Hepatocyte (in vitro differentiated cells): ENCODE data around the gene GDF11. TPM values are rescaled to one million over a fixed set of nuclear protein-coding genes. Genes with fewer than 3 reads are reported as not detected.
A peak's percentile ranks its signal among the peaks of the same experiment; 100 is the strongest.

Experiments
- DNase-seq: peaks from one replicate; pipeline ENCODE4 v3.0.0-alpha.2; 2016; ENCODE audit warnings: low spot score
- H2AFZ ChIP-seq: fragments of 200-600 bp; sonication (generic); 2 replicates; pipeline ENCODE4 v1.6.0; 2016; ENCODE audit warnings: antibody characterized with exemption, mild to moderate bottlenecking
- H3K27ac ChIP-seq: fragments of 200-600 bp; sonication (generic); 2 replicates; pipeline ENCODE4 v1.5.1; 2016; ENCODE audit warnings: mild to moderate bottlenecking
- H3K27me3 ChIP-seq: fragments of 200-600 bp; sonication (generic); 2 replicates; pipeline ENCODE4 v1.6.1; 2016
- H3K36me3 ChIP-seq: fragments of 200-600 bp; sonication (generic); replicated peaks from 2 replicates; pipeline ENCODE4 v1.5.1; 2016; ENCODE audit warnings: low read depth; ENCODE audit not compliant: insufficient read depth
- H3K4me1 ChIP-seq: fragments of 200-600 bp; sonication (generic); 2 replicates; pipeline ENCODE4 v1.5.1; 2016; ENCODE audit warnings: mild to moderate bottlenecking, moderate library complexity; ENCODE audit not compliant: insufficient read depth
- H3K4me2 ChIP-seq: fragments of 200-600 bp; sonication (generic); 2 replicates; pipeline ENCODE4 v1.6.0; 2016
- H3K4me3 ChIP-seq: fragments of 200-600 bp; sonication (generic); 2 replicates; pipeline ENCODE4 v1.5.1; 2016; ENCODE audit warnings: mild to moderate bottlenecking
- H3K79me2 ChIP-seq: fragments of 200-600 bp; sonication (generic); 2 replicates; pipeline ENCODE4 v1.6.0; 2017; ENCODE audit warnings: mild to moderate bottlenecking
- H3K9me2 ChIP-seq: fragments of 200-600 bp; sonication (generic); replicated peaks from 2 replicates; pipeline ENCODE4 v1.6.0; 2017; ENCODE audit warnings: mild to moderate bottlenecking; ENCODE audit not compliant: insufficient read depth
- H3K9me3 ChIP-seq: fragments of 200-600 bp; sonication (generic); 2 replicates; pipeline ENCODE4 v1.5.1; 2016; ENCODE audit warnings: low read depth, mild to moderate bottlenecking
- H4K20me1 ChIP-seq: fragments of 200-600 bp; sonication (generic); 2 replicates; pipeline ENCODE4 v1.6.0; 2016; ENCODE audit warnings: mild to moderate bottlenecking; ENCODE audit not compliant: insufficient read depth, poor library complexity, severe bottlenecking
- CTCF ChIP-seq: fragments of 200-600 bp; sonication (generic); IDR thresholded peaks from 2 replicates; pipeline ENCODE4 v1.5.1; 2016; ENCODE audit warnings: antibody characterized with exemption, mild to moderate bottlenecking; ENCODE audit not compliant: poor library complexity
- EZH2 ChIP-seq: fragments of 200-600 bp; sonication (generic); IDR thresholded peaks from 2 replicates; pipeline ENCODE4 v1.6.1; 2016; ENCODE audit warnings: antibody characterized with exemption, mild to moderate bottlenecking, borderline replicate concordance
- EZH2phosphoT487 ChIP-seq: fragments of 200-600 bp; sonication (generic); IDR thresholded peaks from one replicate; pipeline ENCODE4 v1.6.1; 2018; ENCODE audit warnings: antibody characterized with exemption, mild to moderate bottlenecking, low read depth, moderate library complexity; ENCODE audit not compliant: unreplicated experiment, severe bottlenecking
- WGBS: methylation state at CpG from one replicate; pipeline ENCODE4 v1.1.6; 2016; ENCODE audit warnings: low lambda C conversion rate; ENCODE audit errors: missing lambda C conversion rate; 5-methylcytosine and 5-hydroxymethylcytosine counted together
- polyA plus RNA-seq: library from polyadenylated mRNA; unstranded; fragments of >200 nt; fragmentation: Nextera tagmentation; extraction: Ambion mirVana; gene quantifications from 2 replicates; pipeline ENCODE4 v1.2.1, GENCODE V29; 2016
- total RNA-seq: library from RNA; depleted of rRNA; stranded (reverse); fragments of >200 nt; gene quantifications from 2 replicates; pipeline ENCODE4 v1.2.3, GENCODE V29; 2014

GDF11 gene
- total and polyA plus RNA-seq, 2 experiments from 2014 or later, result 4.1 to 7.9 TPM

GRCh38 chr12:55718624-55719275 is 24.2 kb upstream of the GDF11 start:
- Histone ChIP-seq H3K9me2 (no peaks in the 10 kb centered on the region), H2AFZ (no peak overlapping the region), H3K27ac (peak overlapping the region; percentile 84), H3K9me3 (no peaks in the 10 kb centered on the region), H3K4me1 (peaks cover 30% of the 10 kb centered on the region), H3K79me2 (peaks cover 38% of the 10 kb centered on the region), H3K4me3 (no peak overlapping the region), H4K20me1 (no peaks in the 10 kb centered on the region), H3K4me2 (no peak overlapping the region), H3K27me3 (no peaks in the 10 kb centered on the region), H3K36me3 (no peaks in the 10 kb centered on the region)
- no peak for DNase-seq
- TF ChIP-seq EZH2phosphoT487, result no peak
- TF ChIP-seq EZH2, result no peak
- WGBS, result 83% methylated on average over 4 of the region's 4 CpGs

GRCh38 chr12:55719371-55719770 is 23.6 kb upstream of the GDF11 start:
- Histone ChIP-seq H3K4me1 (peaks cover 30% of the 10 kb centered on the region), H3K4me2 (peak overlapping the region; percentile 36), H3K27ac (peak overlapping the region; percentile 84), H4K20me1 (no peaks in the 10 kb centered on the region), H3K79me2 (peaks cover 40% of the 10 kb centered on the region), H3K36me3 (no peaks in the 10 kb centered on the region), H3K4me3 (no peak overlapping the region), H2AFZ (no peak overlapping the region), H3K9me3 (no peaks in the 10 kb centered on the region), H3K9me2 (no peaks in the 10 kb centered on the region), H3K27me3 (no peaks in the 10 kb centered on the region)
- DNase-seq, result no peak
- TF ChIP-seq EZH2phosphoT487 (no peak), EZH2 (no peak), CTCF (no peak)
- WGBS, result 81% methylated on average over 7 of the region's 7 CpGs

GRCh38 chr12:55720071-55720564 is 22.8 kb upstream of the GDF11 start, which contains the start of gene RDH5:
Gene RDH5, plus strand, starts transcription at chr12:55720393. Its CDS starts 792 bp downstream, at chr12:55721185.
- H3K36me3 ChIP-seq, result no peaks in the 10 kb centered on the region
- no peaks in the 10 kb centered on the region for H3K9me3 ChIP-seq
- TF ChIP-seq CTCF (no peak), EZH2 (no peak), EZH2phosphoT487 (no peak)
- H2AFZ ChIP-seq, result no peak within 1 kb of the TSS
- H3K4me1 ChIP-seq, result peaks cover 30% of the 10 kb centered on the region
- no peaks in the 10 kb centered on the region for H3K9me2 ChIP-seq
- no peaks in the 10 kb centered on the region for H4K20me1 ChIP-seq
- H3K27ac ChIP-seq, result peak within 1 kb of the TSS; percentile 95
- no peak within 1 kb of the TSS for H3K4me3 ChIP-seq
- 45% methylated on average over 6 of the region's 6 CpGs for WGBS
- DNase-seq, result peak; percentile 90
- H3K27me3 ChIP-seq, result no peaks in the 10 kb centered on the region
- peak within 1 kb of the TSS; percentile 73 for H3K4me2 ChIP-seq
- peaks cover 40% of the 10 kb centered on the region for H3K79me2 ChIP-seq

DNA sequence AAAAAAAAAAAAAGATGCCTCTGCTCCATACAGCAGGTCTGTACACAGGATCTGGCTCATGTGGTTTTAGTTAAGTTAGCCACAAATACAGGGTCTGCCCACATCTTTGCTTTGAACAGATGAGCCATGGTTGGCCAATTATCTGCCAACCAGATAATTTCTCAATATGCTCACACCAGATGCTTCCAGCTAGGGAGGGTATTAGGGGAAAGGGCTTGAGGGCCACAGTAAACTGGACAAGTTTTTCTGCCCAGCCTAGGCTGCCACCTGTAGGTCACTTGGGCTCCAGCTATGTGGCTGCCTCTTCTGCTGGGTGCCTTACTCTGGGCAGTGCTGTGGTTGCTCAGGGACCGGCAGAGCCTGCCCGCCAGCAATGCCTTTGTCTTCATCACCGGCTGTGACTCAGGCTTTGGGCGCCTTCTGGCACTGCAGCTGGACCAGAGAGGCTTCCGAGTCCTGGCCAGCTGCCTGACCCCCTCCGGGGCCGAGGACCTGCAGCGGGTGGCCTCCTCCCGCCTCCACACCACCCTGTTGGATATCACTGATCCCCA is 22.0 kb upstream of the GDF11 start:
- H4K20me1 ChIP-seq, result peaks cover 3% of the 10 kb centered on the region
- H3K27ac ChIP-seq, result peak overlapping the region; percentile 95
- H3K9me2 ChIP-seq, result no peaks in the 10 kb centered on the region
- H3K27me3 ChIP-seq, result no peaks in the 10 kb centered on the region
- DNase-seq, result peak; percentile 74
- no peak overlapping the region for H3K4me3 ChIP-seq
- H3K9me3 ChIP-seq, result no peaks in the 10 kb centered on the region
- H3K36me3 ChIP-seq, result no peaks in the 10 kb centered on the region
- 50% methylated on average over 9 of the region's 9 CpGs for WGBS
- H3K79me2 ChIP-seq, result peaks cover 40% of the 10 kb centered on the region
- H3K4me1 ChIP-seq, result peaks cover 25% of the 10 kb centered on the region
- H2AFZ ChIP-seq, result no peak overlapping the region
- peak overlapping the region; percentile 73 for H3K4me2 ChIP-seq
- TF ChIP-seq CTCF (peak; percentile 50), EZH2phosphoT487 (no peak)
